HL-60/S4 treated with retinoic acid at 250 ng/mL for 4 days and 3 days (cell line): ENCODE measurements around the gene EZR.

Source experiments
- in situ Hi-C: fragments of 300-500 bp; cut with MboI; formaldehyde crosslinking; loops from 2 replicates; pipeline ENCODE4 v1.7.0; 2022; ENCODE audit warnings: low sequenced_read_pairs

The EZR gene

DNA sequence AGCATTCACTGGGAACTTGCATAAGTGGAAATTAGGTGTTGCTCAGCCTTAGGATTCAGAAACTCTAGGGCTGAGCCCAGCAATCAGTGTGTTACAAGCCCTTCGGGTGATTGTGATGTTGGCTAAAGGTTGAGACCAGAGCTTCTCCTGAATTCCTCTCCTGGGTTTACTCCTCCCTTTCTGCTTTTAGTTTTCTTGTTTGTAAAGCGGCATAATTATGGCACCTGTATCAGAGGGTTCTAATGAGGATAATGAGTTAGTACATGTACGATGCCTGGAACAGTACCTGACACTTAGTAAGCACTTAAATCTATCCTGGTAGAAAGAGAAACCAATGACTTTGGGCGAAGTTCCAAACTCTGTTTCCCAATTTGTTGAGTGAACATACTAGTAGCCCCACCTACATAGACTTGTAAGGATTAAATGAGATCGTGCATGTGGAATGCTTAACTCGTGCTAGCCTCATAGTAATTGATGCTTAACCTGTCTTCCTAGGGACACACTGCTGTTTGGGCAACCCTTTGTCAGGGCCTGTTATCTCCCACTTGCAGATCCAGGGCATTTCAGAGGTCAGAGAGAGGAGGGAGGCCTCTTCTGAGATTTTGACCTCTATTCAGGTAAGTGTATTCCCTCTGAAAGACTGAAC, 932 bp upstream of the EZR start:
- in situ Hi-C loops, result no loop called here

DNA sequence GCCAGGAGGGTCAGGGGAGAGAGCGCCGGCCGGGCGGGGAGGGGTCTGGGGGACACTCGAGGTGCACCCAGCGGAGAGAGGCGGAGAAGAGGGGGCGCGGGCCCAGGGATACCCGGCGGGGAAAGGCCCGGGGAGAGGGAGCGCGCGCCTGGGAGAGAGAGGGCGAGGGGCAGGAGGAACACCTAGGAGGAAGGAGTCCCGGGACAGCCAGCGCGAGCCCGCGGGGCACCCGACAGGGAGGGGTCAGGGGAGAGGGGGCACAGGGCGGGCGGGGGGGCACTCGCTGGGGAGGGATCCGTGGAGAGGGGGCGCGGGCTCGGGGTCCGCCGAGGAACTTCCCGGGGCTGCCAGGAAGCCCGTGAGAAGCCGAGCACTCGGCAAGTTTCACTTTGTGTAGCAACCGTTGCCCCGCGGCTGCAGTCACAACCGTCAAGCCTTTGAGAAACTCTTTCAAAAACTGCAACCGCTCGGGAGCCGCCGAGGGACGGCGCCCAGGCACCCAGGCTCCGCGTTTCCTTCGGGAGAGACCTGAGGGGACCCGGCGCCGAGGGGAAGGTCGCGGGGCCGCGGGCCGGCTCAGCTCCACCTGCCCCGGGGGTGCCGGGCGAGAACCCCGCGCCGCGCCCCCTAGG, 471 bp downstream of the EZR start:
- in situ Hi-C loops, result no loop called here

DNA sequence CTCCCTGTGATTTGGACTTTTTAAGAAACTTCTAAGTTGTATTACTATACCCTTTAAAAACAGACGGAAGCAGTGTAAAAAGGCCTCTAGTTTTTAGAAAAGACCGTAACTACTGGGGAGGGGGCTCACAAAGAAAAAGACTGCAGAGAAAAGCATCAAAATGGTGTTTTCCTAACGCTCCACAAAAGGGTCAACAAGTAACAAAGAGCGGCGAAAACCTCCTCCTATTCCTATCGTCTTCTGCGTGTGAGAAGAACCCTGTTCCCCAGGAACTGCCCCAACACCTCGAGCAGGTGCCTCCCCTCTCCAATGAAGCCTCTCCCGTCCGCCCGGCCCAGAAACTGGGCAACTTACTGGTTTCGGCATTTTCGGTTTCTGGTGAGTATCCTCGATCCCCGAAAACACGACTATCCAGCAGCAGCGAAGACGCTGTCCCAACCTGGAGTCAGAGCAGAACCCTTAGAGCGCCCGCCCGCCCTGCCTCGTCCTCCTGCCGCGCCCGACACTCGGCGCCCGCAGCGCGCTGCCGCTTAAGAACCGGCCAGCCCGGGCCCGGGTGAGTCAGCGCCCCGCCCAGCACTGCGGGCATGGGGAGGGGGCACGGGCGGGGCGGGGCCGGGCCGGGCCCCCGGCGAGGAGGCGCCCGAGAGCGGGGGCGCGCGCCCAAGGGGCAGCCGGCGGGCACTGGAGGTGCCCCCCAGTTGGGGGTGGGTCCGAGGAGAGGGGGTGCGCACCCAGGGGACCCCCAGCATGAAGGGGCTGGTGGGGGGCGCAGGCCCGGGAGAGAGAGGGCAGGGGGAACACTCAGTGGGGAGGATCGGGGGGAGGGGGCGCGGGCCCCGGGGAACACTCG, 1.2 kb downstream of the EZR start:
- in situ Hi-C loops, result no loop called here

DNA sequence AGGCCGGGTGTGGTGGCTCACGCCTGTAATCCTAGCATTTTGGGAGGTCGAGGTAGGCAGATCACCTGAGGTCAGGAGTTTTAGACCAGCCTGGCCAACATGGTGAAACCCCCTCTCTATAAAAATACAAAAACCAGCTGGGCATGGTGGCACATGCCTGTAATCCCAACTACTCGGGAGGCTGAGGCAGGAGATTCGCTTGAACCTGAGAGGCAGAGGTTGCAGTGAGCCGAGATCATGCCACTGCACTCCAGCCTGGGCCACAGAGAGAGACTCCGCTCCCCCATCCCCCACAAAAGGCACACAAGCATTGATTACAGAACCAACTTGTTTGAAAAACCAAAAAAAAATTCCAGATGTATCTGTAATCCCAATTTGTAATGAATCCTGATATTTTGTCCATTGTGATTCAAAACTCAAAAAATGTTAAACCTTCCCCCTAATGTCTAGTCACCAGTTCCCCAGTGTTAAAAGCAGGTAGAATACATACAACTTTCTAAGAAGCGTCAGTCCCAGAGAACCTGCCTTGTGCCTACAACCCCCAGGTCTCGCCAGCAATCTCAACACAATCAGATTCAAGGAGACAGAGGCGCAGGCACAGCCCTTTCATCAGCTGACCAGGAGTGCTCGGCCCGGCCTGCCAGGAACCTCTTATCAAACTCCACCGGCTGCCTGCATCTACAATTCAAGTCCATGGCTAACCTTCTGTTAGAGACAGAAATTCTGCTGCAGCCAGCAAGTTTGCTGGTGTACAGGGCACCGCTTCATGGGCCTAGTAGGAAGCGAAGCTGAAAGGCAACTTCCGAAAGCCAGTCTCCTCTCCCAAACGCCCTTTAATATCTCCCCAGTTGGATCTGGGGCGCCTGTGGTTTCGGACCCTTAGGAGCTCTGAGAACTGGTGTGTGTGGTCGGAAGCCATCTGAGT, 2.1 kb downstream of the EZR start:
- in situ Hi-C loops, result no loop called here

DNA sequence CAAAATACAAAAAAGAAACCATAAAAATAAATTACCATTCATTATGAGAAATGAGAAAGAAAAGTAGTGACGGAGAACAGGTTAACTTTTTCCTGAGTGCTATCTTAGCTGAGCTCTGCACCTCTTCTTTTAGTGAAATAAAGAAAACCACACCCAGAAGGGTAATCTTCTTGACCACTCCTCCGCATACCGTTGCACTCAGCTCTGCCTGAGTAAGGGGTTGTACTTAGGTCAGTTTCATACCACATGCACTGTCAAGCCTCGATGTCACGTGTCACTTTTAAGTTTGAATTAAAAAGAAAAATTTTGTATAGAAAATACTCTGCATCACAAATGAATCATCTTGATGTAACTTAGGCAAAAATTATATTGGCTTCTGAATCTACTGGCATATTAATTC, 2.8 kb downstream of the EZR start:
- in situ Hi-C loops, result no loop called here

DNA sequence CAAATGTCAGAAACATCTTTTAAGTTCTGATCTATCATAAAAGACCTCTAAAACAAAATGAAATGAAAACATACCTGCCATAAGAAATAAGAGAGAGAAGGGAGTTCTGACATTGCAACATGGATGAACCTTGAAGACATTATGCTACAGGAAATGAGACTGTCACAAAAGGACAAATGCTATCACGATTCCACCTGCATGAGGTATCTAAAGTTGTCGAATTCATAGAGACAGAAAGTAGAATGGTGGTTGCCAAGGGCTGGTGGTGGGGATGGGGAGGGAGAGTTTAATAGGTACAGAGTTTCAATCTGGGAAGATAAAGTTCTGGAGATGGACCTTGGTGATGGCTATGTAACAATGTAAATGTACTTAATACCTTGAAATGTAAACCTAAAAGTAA, 3.3 kb downstream of the EZR start:
- in situ Hi-C loops, result no loop called here

DNA sequence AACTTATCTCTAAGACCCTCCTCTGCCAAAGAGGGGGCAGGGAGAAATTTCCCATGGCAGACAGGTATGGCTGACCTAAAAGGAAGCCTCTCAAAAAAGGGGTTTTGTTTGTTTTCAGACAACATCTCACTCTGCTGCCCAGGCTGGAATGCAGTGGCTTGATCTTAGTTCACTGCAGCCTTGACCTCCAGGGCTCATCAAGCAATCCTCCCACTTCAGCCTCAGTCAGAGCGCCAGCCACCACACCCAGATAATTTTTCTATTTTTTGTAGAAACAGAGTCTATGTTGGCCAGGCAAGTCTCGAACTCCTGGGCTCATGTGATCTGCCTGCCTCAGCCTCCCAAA, 3.8 kb downstream of the EZR start:
- in situ Hi-C loops, result no loop called here

DNA sequence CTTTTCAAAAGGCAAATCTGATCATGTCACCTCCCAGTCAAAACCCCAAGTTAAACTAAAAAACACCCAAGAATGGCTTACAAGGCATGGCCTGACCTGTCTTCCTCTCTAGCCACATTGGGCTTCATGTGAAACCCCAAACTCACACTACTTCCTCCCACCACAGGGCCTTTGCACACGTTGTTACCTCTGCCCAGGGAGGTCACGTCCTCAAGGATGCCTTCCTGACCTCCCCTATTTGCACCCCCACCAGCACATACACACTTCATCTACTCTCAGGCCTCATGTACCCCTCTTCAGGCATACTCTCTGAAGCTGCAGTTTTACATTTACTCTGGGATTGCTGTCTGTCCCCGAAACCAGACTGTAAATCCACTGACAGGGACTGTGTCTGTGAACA, 6.1 kb downstream of the EZR start:
- in situ Hi-C loops, result no loop called here

DNA sequence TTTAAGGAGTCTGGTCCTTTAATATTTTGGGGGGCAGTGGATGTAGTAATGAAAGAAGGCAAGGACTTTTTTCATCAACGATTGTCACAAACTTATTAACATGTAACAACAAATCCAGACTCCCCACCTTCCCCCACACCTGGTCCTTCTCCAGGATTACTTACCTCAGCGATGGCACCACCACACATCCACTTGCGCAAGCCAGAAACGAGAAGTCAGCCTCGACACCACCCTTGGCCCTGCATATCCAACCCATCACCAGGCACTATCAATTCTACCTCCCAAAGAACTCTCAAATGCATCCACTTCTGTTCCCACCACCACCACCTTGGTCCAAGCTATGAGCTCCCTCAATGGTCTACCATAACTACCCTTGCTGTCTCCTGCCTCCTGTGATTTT, 6.6 kb downstream of the EZR start:
- in situ Hi-C loops, result no loop called here

DNA sequence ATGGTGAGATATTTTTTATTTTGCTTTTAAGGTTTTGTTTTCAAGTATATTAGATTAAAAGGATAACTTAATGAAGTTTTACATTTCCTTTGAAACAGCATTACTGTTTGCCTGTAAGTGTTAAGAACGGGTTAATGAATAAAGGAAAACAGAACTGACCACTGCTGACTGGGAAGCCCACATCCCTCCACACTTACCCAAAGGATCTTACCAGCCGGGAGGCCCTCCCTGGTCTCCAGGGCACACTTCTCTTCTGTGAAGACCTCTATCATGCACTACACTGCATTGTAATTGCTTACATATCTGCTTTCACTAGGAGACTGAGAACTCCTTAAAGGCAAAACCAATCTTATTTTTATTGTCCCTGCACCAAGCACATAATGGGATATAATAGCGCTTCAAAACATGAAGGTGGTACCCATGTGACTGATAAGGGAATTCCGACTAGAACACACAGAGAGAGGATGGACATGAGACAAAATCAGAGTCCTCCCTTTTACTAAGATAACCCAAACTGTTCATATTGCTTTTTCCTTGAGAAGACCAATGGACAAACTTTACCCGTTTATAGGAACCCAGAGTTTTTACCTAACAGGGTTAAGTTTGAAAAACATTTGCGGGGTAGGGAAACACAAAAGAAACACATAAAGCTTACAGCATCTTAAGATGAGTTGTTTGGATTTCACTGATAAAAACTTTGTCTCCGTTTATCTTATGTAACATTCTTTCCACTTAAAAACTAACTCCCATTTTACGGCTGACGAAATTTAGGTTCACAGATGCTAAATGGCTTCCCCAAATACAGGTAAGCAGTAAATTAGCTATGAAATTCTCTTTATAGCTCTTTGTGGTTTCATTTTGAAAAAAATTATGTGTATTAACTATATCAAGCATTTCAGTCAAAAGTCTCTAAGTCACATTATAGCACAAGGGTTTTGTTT, 8.7 kb downstream of the EZR start:
- in situ Hi-C loops, result no loop called here

DNA sequence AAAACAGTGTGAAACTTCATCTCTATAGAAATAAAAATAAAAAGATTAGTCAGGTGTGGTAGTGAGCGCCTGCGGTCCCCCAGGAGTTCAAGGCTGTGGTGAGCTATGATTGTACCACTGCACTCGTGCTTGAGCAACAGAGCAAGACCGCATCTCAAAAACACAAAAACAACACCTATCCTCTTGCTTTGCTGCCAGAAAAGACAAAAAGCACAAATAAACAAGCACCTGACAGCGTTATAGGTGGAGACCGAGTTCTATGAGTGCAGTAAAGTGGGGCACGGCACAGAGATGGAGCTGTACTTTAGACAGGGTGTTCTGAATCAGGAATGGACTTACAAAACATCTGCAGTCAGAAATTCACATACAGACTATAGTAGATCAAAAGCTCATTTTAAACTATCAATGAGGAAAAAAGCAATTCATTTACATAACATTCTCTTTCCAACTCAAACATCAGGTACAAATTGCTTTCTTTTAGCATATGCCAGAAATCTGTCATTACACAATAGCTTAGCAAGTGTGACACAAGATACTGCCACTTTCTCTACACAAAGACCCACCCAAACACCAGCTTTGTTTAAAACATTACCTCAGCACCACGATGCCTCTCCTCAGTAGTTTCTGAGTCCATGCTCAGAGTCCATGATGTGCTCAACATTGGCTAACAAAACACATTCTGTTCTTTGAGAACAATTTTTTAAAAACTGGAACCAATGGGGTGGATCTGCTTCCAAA, 10.1 kb downstream of the EZR start:
- in situ Hi-C loops, result no loop called here

DNA sequence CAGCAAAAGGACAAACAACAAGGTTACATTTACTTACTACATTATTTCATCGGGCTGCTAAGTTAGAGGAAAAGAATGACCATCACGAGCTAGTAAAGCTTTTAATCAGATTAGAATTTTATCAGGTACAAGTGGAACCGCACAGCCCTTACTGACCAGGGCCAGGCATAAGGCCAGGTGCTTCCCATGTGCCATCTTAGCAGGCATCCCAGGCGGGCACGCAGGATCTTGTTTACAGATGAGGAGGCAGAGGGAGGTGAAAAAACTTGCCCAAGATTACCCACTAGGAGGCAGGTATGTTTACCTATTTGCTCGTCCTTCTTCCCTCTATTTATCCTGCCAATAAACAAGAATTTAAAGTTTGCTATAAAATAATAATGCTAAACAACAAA, 10.7 kb downstream of the EZR start:
- in situ Hi-C loops, result no loop called here

DNA sequence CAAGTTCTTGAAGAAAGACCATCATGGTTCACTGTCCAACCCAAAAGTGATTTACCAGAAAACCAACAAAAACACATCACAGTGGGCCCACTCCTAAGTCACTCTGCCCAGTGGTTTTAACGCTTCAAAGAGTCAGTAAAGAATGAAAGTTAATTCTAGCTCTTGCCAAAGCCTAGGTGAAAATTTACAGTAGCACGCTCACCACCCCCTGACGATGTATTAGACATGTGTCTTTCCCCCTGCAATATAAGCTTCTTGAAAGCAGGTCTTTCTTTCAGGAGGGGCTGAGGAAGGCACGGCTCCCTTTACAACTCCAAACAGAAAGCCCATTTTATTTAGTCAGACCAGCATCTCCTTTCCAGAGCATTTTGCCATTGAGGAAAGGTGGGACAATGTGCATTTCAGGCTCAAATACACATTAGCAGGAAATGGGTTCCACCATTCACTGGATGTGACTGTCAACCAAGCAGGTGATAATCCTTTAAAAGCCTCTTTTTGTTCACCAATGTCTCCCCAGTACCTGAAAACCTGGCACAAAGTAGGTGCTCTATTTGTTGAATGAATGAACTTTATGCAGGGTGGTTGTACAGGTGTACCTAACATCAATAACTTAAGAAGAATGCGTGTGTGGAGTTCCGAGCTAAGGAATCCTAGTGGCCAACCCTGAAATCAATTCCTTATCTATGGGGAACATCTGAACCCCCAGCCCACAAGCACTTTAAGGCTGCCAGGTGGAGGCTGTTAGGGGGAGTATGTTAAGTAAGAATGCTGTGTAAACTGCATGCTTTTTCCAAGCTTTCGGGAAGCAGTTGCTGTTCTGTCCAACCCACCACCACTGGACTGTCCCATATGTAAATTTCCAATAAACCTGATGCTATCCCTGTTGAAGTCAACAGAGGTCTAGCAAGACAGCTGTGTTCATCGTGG, 11.4 kb downstream of the EZR start:
- in situ Hi-C loops, result no loop called here

DNA sequence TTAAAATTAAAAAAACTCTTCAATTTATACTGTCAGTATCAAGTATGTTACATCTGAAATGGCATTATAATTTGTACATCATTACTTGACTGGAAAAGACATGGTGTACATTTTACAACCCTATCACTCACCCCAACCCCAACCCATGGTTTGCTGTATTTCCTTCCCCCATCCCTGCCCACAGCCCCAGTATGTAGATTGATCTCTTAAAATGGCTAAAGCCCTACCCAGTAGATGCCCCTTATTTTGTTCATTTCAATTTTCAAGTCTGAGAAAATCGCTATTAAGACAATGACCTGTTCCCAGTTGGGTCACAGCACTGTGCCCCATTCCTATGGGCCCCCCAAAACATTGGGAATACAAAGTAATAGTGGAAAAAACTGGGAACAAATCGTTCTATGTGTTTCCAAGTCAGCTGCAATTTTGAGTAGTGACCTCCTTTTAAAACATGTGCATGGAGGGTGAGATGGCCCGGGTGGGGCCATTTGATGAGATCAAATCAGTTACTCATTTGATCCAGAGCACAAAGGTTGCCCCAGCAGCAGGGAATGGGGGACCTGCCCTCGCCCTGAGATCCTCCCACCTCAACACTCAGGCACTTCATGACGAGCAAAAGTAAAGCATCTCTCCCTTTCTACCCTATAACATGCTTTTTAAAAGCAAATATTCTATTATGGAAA, 13.3 kb downstream of the EZR start:
- in situ Hi-C loops, result no loop called here

DNA sequence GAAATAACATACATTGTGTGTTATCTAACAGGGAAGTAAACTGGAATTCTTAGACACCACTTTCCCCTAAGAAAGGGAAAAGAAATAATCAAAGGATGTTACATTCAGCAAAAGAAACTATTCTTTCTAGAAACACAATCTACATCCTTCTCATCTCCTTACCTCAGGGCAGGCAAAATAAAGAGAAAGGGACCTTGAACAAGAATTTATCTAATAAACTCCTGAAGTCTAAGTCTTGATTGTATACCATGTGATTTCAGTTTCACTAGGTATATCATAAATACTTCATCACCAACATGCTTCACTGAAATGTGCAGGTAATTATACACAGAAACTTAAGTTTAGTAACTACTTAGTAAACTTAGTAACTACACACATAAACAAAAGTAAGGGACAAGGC, 15.0 kb downstream of the EZR start:
- in situ Hi-C loops, result no loop called here

DNA sequence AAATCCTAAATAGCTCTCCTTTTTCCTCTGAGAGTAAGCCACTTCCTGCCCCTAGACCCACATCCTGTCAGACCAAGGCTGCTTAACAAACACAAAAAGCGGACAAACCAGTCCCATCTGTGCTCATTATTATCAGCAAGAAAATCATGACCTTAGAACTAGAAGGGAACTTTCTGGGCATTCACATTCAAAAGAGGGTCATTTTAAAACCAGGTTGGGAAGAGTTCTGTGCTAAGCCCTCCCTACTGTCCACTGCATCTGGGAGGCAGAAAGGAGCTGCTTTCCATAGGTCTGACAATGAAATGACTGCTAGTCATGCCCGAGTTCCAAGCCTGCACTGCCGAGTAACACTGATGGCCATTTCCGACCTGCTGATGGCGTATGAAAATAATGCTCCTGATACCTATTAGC, 15.4 kb downstream of the EZR start:
- in situ Hi-C loops, result no loop called here

DNA sequence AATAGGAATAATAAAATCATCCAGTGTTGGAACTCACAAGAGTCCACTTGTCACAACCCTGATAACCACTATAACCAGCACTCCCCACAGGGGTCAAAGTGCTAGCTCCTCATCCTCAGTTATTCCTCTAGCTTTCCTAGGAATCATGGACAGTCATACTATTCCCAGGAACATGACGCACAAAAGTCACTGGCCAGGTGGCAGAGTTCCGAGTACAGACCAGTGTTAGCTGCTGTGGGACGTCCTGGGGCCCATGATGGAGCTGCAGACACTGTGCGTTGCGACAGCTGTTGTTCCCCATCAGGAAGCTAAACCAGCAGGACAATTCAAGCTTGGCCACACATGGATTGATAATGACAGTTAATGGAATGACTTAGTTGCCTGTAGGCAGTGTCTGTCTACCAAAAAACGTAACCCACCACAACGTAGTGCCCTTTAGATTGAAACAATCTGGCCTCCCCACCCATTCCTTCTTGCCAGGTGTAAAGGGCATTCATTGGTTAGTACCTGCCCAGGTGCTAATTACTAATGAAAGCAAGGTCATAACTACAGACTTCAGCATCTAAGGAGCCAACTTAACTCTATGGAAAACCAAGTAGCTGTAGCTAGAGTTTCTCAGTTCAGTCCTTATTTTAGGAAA, 17.4 kb downstream of the EZR start:
- in situ Hi-C loops, result no loop called here
